Esophagus muscularis mucosa (tissue), 4 donors: ENCODE data around the gene HDAC4. TPM values are rescaled to one million over a fixed set of nuclear protein-coding genes. Genes with fewer than 3 reads are reported as not detected.

Experiments used
- DNase-seq: peaks from one replicate; pipeline ENCODE4 v3.0.0-alpha.2; 2017; ENCODE audit errors: extremely low spot score
- H3K27ac ChIP-seq, 4 donors: fragments of 200-600 bp; sonication (generic); replicated peaks in 1 of 4; 1 replicate in 3 of 4; 2 replicates in 1 of 4; pipeline ENCODE4 v1.5.1; 2016 to 2019; ENCODE audit warnings: mild to moderate bottlenecking in 1 of 4
- H3K27me3 ChIP-seq, 4 donors: fragments of 200-600 bp; sonication (generic); one replicate each; pipeline versions ENCODE4 v1.5.1 to v1.6.0; 2016 to 2019
- H3K36me3 ChIP-seq, 4 donors: fragments of 200-600 bp; sonication (generic); one replicate each; pipeline ENCODE4 v1.5.1; 2016 to 2019
- H3K4me1 ChIP-seq, 4 donors: fragments of 200-600 bp; sonication (generic); one replicate each; pipeline ENCODE4 v1.5.1; 2016 to 2019
- H3K4me3 ChIP-seq, 4 donors: fragments of 200-600 bp; sonication (generic); 1 replicate in 2 of 4; 2 replicates in 2 of 4; pipeline ENCODE4 v1.5.1; 2016 to 2019; ENCODE audit warnings: mild to moderate bottlenecking in 4 of 4, moderate library complexity in 1 of 4
- H3K9me3 ChIP-seq, 4 donors: fragments of 200-600 bp; sonication (generic); 1 replicate in 3 of 4; 2 replicates in 1 of 4; pipeline ENCODE4 v1.5.1; 2016 to 2019
- CTCF ChIP-seq, 3 experiments: fragments of 200-600 bp in 2 of 3; fragments of 450-650 bp in 1 of 3; sonication (generic) in 2 of 3; IDR thresholded peaks; one replicate each; pipeline ENCODE4 v1.5.1; 2017 to 2019; ENCODE audit warnings: antibody characterized with exemption in 3 of 3, mild to moderate bottlenecking in 2 of 3, moderate library complexity in 1 of 3
- EP300 ChIP-seq: sonication (generic); formaldehyde crosslinking; IDR thresholded peaks from one replicate; pipeline ENCODE4 v1.6.1; 2017; ENCODE audit warnings: antibody characterized with exemption
- POLR2A ChIP-seq: fragments of 450-650 bp; IDR thresholded peaks from one replicate; pipeline ENCODE4 v1.6.1; 2017; ENCODE audit warnings: antibody characterized with exemption, moderate library complexity, mild to moderate bottlenecking, low read depth
- POLR2AphosphoS5 ChIP-seq, 2 donors: sonication (generic); formaldehyde crosslinking; IDR thresholded peaks; one replicate each; pipeline ENCODE4 v1.6.1; 2017; ENCODE audit warnings: antibody characterized with exemption in 2 of 2
- WGBS: methylation state at CpG from one replicate; pipeline ENCODE4 v1.1.5; 2018; 5-methylcytosine and 5-hydroxymethylcytosine counted together
- intact Hi-C: fragments of 100-400 bp; cut with DNase I; formaldehyde crosslinking; loops from one replicate; pipeline ENCODE4 v1.15.1; 2023
- total RNA-seq, 4 donors: library from RNA; depleted of rRNA; stranded (reverse); fragments of >200 nt; gene quantifications; one replicate each; pipeline versions ENCODE4 v1.1.0 to v1.2.1, GENCODE V29; 2016

The HDAC4 gene
- total RNA-seq, 4 donors from 2014 or later = 59.4 to 119 (median 76.1) TPM

GRCh38 chr2:239130041-239130440 lies 270.8 kb downstream of the HDAC4 start:
- Histone ChIP-seq H3K9me3 (no peaks in the 10 kb centered on the region), H3K4me3 (no peak overlapping the region), H3K27ac (no peak overlapping the region), H3K27me3 (no peaks in the 10 kb centered on the region), H3K4me1 (peaks cover 0 to 7% (median 3%) of the 10 kb centered on the region in 4 donors), H3K36me3 (peaks cover 67 to 99% (median 84%) of the 10 kb centered on the region in 4 donors)
- 96% methylated on average over 9 of the region's 9 CpGs for WGBS
- intact Hi-C loops = no loop called here
- TF ChIP-seq POLR2AphosphoS5 (IDR thresholded peaks at IDR 0.05) = no peak
- TF ChIP-seq EP300 = no peak
- no peak for TF ChIP-seq CTCF (IDR thresholded peaks at IDR 0.05)
- no peak for TF ChIP-seq POLR2A
- no peak for DNase-seq

DNA sequence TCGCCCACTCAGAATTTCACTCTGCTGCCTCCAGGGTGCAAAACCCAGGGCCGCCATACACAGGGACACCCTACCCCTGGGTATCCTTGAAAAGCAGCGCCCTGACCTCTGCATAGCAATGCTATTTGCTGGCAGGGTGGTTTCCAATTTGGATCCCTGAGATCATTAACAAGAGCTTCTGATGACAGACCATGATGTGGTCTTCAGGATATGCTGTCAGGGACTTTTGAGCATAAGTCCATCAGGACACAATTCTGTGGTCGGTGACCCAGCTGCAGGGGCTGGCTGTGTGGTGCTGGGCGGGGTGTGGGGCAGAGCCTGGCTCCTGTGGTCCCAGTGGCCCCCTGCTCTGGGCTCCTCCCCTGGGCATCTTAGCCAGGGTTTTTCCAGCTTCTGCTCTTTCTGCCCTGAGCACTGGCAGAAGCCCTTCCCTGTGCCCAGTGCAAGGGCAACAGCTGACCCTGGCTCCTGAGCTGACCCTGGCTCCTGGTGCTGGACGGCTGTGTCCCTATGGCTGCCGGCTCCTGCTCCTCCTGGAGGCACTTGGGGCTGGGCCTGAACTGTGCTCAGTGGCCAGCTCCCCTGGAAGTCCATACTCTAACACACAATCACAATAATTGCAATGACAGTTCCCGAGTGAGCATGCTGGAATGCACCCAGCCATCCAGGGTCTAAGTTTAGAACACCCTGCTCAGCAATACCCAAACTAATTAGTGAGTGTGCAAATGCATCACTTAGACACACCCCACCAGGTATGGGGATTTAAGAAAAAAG lies 271.5 kb downstream of the HDAC4 start:
- no peaks in the 10 kb centered on the region for H3K9me3 ChIP-seq
- 88% methylated on average over 8 of the region's 8 CpGs for WGBS
- H3K27ac ChIP-seq = peak overlapping the region in 1 of 4 donors; percentile 18
- H3K36me3 ChIP-seq = peaks cover 67 to 100% (median 85%) of the 10 kb centered on the region in 4 donors
- H3K4me3 ChIP-seq = no peak overlapping the region
- no peaks in the 10 kb centered on the region for H3K27me3 ChIP-seq
- no peak for TF ChIP-seq EP300
- intact Hi-C loops = no loop called here
- DNase-seq = no peak
- H3K4me1 ChIP-seq = peaks cover 0 to 7% (median 3%) of the 10 kb centered on the region in 4 donors

- intact Hi-C loops = no loop called here
- no peak for DNase-seq
- Histone ChIP-seq H3K27me3 (no peaks in the 10 kb centered on the region), H3K4me3 (no peak overlapping the region), H3K9me3 (no peaks in the 10 kb centered on the region), H3K4me1 (peaks cover 0 to 7% (median 3%) of the 10 kb centered on the region in 4 donors), H3K36me3 (peaks cover 65 to 100% (median 83%) of the 10 kb centered on the region in 4 donors), H3K27ac (no peak overlapping the region)
- WGBS = 93% methylated on average over 13 of the region's 13 CpGs
- no peak for TF ChIP-seq POLR2A
Measured at GRCh38 chr2:239128706-239129105, 272.1 kb downstream of the HDAC4 start.

DNA sequence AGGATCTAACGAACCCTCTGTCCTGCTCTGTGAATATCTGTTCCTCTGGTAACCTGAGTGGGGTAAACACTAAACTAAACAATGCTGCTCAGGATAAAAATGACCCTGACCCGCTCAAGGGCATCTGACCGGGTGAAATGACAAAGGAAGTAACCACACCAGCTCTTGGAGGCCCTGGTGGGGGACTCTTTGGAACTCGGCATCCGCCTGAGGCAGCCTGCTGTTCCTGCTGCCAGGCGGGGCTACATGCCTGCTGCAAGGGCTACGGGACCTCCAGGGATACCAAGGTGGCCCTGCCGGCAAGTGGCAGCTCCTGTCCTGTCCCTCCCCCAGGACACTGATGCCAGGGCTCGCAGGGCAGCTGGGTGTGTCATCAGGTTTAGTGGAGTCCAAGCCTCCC lies 273.3 kb downstream of the HDAC4 start:
- H3K36me3 ChIP-seq = peaks cover 55 to 95% (median 76%) of the 10 kb centered on the region in 4 donors

DNA sequence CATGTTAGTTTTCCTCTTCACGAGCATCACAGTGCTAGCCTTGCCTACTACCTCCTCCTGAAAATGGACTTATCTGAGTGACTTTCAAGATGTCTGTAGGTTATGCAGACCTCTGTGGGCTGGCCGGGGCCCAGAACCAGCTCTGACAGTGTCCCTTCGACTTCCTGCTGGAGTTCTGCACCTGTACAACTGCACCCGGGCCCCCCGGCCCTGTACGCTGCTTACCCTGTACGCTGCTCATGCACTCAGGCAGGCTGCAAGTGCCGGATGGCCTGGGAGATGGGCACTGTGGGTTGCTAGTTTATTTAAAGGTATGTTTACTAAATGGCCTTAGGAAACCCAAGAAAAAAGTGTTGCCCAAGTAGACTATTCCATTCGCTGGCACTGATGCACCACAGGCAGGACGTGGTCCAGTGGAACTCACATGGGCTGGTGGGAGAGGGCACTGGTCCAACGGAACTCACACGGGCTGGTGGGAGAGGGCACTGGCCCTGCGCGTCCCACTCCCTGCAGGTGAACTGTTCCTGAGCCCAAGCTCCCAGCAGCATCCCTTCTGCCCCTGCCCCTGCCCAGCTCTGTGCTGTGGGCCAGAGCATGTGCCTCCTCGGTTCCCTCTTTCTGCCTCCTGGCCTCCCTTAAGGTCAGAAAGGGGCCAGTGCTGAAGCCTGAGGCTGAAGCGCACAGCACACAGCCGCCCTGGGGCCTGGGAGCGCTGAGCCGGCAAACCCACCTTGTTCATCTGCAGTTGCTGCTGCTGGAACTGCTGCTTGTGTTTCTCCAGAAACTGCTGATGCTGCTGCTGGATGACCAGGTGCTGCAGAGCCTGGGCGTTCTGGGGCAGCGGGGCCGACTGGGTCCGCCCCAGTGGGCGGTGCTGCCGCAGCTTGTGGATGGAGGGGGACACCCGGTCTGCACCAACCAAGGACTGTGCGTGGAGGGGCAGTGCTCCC lies 274.8 kb downstream of the HDAC4 start:
- Histone ChIP-seq H3K9me3 (no peaks in the 10 kb centered on the region), H3K36me3 (peaks cover 49 to 80% (median 61%) of the 10 kb centered on the region in 4 donors), H3K27me3 (no peaks in the 10 kb centered on the region), H3K4me3 (no peak overlapping the region), H3K4me1 (peaks cover 10 to 27% (median 22%) of the 10 kb centered on the region in 4 donors), H3K27ac (no peak overlapping the region)
- no peak for DNase-seq
- WGBS = 91% methylated on average over 26 of the region's 27 CpGs
- TF ChIP-seq CTCF (IDR thresholded peaks at IDR 0.05) (no peak), POLR2A (no peak), POLR2AphosphoS5 (IDR thresholded peaks at IDR 0.05) (no peak), EP300 (no peak)
- intact Hi-C loops = no loop called here

More for the DNA sequence above, 273.3 kb downstream of the HDAC4 start:
- no peak for TF ChIP-seq EP300
- no peak for TF ChIP-seq POLR2A
- no peak for TF ChIP-seq POLR2AphosphoS5 (IDR thresholded peaks at IDR 0.05)
- no peak for TF ChIP-seq CTCF (IDR thresholded peaks at IDR 0.05)
- DNase-seq = no peak
- H3K4me3 ChIP-seq = no peak overlapping the region
- intact Hi-C loops = no loop called here
- H3K9me3 ChIP-seq = no peaks in the 10 kb centered on the region
- no peaks in the 10 kb centered on the region for H3K27me3 ChIP-seq
- peaks cover 3 to 12% (median 7%) of the 10 kb centered on the region in 4 donors for H3K4me1 ChIP-seq
- H3K27ac ChIP-seq = no peak overlapping the region
- 83% methylated on average over 8 of the region's 9 CpGs for WGBS
